PC-9 (cell line): ENCODE measurements around the gene HDAC8. TPM values are rescaled to one million over a fixed set of nuclear protein-coding genes. Genes with fewer than 3 reads are reported as not detected.
A peak's percentile ranks its signal among the peaks of the same experiment; 100 is the strongest.

Experiments
- BruUV-seq: library from RNA; stranded (reverse); fragments of 400-500 nt; replicated peaks from 2 replicates; lab custom pipeline; 2021; lab: Mats Ljungman, UMichigan
- CTCF ChIA-PET: fragments of 300-600 bp; sonication (Branson Sonifier 250); formaldehyde crosslinking; loops from one replicate; lab custom pipeline; 2022; ENCODE audit warnings: antibody characterized with exemption; lab: Charles Lee
- POLR2A ChIA-PET: fragments of 300-600 bp; sonication (Branson Sonifier 250); formaldehyde crosslinking; loops from one replicate; lab custom pipeline; 2022; ENCODE audit warnings: antibody characterized with exemption; ENCODE audit not compliant: unreplicated experiment; lab: Charles Lee
- DNase-seq, 2 experiments: peaks; one replicate each; pipeline versions ENCODE4 v3.0.0 to v3.0.0-alpha.2; 2015 to 2022; ENCODE audit warnings: mixed read lengths in 1 of 2
- H2AFZ ChIP-seq: fragments of 200-600 bp; sonication (generic); 2 replicates; pipeline ENCODE4 v1.8.1; 2017; ENCODE audit warnings: antibody characterized with exemption
- H3F3A ChIP-seq: fragments of 200-600 bp; sonication (generic); 2 replicates; pipeline ENCODE4 v1.8.1; 2017; ENCODE audit warnings: antibody characterized with exemption, mild to moderate bottlenecking, low read depth; ENCODE audit not compliant: insufficient read depth
- H3K27ac ChIP-seq: fragments of 200-600 bp; sonication (generic); 2 replicates; pipeline ENCODE4 v1.6.1; 2016; ENCODE audit warnings: mixed run types
- H3K27me3 ChIP-seq: fragments of 200-600 bp; sonication (generic); 2 replicates; pipeline ENCODE4 v1.6.1; 2016; ENCODE audit warnings: low read depth, mixed run types; ENCODE audit not compliant: insufficient read depth
- H3K36me3 ChIP-seq: fragments of 200-600 bp; sonication (generic); 2 replicates; pipeline ENCODE4 v1.6.1; 2016; ENCODE audit warnings: low read depth, mixed run types
- H3K4me1 ChIP-seq: fragments of 200-600 bp; sonication (generic); replicated peaks from 2 replicates; pipeline ENCODE4 v1.6.1; 2016; ENCODE audit warnings: mixed run types; ENCODE audit not compliant: insufficient read depth
- H3K4me2 ChIP-seq: fragments of 200-600 bp; sonication (generic); 2 replicates; pipeline ENCODE4 v1.6.1; 2017; ENCODE audit warnings: mixed run types
- H3K4me3 ChIP-seq: fragments of 200-600 bp; sonication (generic); 2 replicates; pipeline ENCODE4 v1.6.1; 2016; ENCODE audit warnings: mixed run types
- H3K79me2 ChIP-seq: fragments of 200-600 bp; sonication (generic); 2 replicates; pipeline ENCODE4 v1.6.1; 2017; ENCODE audit warnings: low read depth, mixed run types
- H3K9me2 ChIP-seq: fragments of 200-600 bp; sonication (generic); 2 replicates; pipeline ENCODE4 v1.8.1; 2017; ENCODE audit warnings: mild to moderate bottlenecking; ENCODE audit not compliant: insufficient read depth
- H3K9me3 ChIP-seq: fragments of 200-600 bp; sonication (generic); 2 replicates; pipeline ENCODE4 v1.8.1; 2016; ENCODE audit warnings: low read depth; ENCODE audit not compliant: insufficient read depth
- H4K20me1 ChIP-seq: fragments of 200-600 bp; sonication (generic); 2 replicates; pipeline ENCODE4 v1.8.1; 2017; ENCODE audit not compliant: insufficient read depth
- EZH2 ChIP-seq: fragments of 200-600 bp; sonication (generic); IDR thresholded peaks from 2 replicates; pipeline ENCODE4 v1.8.0; 2017; ENCODE audit warnings: antibody characterized with exemption, low read depth
- intact Hi-C: fragments of 100-400 bp; cut with micrococcal nuclease; formaldehyde crosslinking; loops from one replicate; pipeline ENCODE4 v1.10.0; 2022; ENCODE audit not compliant: unreplicated experiment
- total RNA-seq: library from RNA; stranded (reverse); gene quantifications from 2 replicates; pipeline ENCODE4 v1.2.3, GENCODE V29; 2021
- TF ChIP-seq, protein P1 (sequence below): fragments of 200-600 bp; sonication (generic); conservative IDR thresholded peaks from 2 replicates; pipeline ENCODE4 v1.6.1; 2017; ENCODE audit warnings: mixed run types, antibody characterized with exemption, mild to moderate bottlenecking, moderate library complexity

HDAC8 gene
- total RNA-seq, 1 experiment from 2014 or later: 61.3 TPM

DNA sequence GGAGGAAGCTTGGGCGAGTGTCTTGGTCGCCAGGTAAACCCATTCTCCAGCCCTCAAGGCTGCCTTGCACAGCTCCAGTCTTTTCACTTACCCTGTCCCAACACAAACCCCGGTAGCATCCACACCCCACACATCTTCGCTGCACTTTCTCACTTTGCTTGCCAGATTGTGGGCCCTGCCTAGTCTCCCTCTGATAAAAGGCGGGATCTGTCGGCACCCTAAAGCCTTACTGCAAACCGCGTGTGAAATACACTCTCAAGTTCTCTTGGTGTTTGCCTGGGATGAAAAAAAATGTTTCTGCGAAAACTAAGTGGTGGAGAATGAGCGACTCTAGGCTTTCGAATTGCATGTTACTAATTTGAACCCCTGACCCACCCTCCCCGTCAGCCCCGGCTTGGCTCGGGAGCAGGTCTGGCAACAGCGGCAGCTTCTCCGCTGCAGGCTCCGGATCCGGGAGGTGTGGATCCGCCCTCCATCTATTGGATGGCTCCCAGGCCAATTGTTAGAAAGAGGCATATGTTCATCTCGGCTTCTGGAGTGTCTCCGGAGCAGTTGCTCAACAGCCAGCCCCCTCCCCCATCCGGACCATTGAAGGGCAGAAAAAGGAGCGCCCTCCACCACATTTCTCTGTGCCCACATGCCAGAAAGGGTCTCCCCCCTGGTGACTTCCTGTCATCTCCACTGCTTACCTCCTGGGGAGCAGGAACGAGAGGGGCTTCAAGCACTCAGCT is 263.9 kb downstream of the HDAC8 start:
- H3F3A ChIP-seq: no peaks in the 10 kb centered on the region
- H3K9me3 ChIP-seq: no peaks in the 10 kb centered on the region
- H3K79me2 ChIP-seq: no peaks in the 10 kb centered on the region
- peak overlapping the region; percentile 31; the same call in 1 of the 2 replicates for H3K4me3 ChIP-seq
- H3K27ac ChIP-seq: no peak overlapping the region
- no peaks in the 10 kb centered on the region for H3K36me3 ChIP-seq
- peak overlapping the region; percentile 79 for H3K4me2 ChIP-seq
- H3K4me1 ChIP-seq: no peaks in the 10 kb centered on the region
- BruUV-seq: no TSS peak
- H3K27me3 ChIP-seq: peaks cover 32% of the 10 kb centered on the region; the same call in 1 of the 2 replicates
- ChIA-PET CTCF (no interaction called here), POLR2A (no interaction called here)
- DNase-seq: peak in 1 of 2 experiments; percentile 51
- TF ChIP-seq EZH2: no peak
- TF ChIP-seq, protein P1, sequence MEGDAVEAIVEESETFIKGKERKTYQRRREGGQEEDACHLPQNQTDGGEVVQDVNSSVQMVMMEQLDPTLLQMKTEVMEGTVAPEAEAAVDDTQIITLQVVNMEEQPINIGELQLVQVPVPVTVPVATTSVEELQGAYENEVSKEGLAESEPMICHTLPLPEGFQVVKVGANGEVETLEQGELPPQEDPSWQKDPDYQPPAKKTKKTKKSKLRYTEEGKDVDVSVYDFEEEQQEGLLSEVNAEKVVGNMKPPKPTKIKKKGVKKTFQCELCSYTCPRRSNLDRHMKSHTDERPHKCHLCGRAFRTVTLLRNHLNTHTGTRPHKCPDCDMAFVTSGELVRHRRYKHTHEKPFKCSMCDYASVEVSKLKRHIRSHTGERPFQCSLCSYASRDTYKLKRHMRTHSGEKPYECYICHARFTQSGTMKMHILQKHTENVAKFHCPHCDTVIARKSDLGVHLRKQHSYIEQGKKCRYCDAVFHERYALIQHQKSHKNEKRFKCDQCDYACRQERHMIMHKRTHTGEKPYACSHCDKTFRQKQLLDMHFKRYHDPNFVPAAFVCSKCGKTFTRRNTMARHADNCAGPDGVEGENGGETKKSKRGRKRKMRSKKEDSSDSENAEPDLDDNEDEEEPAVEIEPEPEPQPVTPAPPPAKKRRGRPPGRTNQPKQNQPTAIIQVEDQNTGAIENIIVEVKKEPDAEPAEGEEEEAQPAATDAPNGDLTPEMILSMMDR: no peak
- intact Hi-C loops: no loop called here
- H3K9me2 ChIP-seq: no peaks in the 10 kb centered on the region
- H4K20me1 ChIP-seq: no peaks in the 10 kb centered on the region
- H2AFZ ChIP-seq: no peak overlapping the region

DNA sequence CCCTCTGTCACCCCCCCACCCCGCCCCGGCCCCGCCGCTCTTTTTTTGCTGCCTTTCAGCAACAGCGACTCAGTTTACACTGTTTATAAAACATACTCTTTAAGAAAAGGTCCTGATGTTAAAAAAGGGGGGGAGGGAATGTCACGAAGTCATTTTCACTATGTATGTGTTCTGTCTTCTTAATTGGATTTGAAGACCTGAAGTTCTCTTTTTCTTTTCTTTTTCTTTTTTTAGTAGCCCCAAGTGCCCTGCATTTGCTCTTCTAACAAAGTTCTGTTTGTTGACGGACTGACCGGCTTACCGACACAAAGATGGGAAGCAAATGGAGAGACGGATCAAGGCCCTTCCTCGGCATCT is 264.5 kb downstream of the HDAC8 start:
- peaks cover 32% of the 10 kb centered on the region; the same call in 1 of the 2 replicates for H3K27me3 ChIP-seq
- H3K4me1 ChIP-seq: no peaks in the 10 kb centered on the region
- DNase-seq: no peak
- BruUV-seq: no TSS peak
- no peaks in the 10 kb centered on the region for H3F3A ChIP-seq
- H3K79me2 ChIP-seq: no peaks in the 10 kb centered on the region
- no peak overlapping the region for H2AFZ ChIP-seq
- ChIA-PET CTCF (no interaction called here), POLR2A (interaction anchor here (0.7 kb wide), 1 partner anchor 260 kb away, joined by 3 read pairs; no protein-coding TSS in a partner anchor)
- H3K27ac ChIP-seq: no peak overlapping the region
- no peaks in the 10 kb centered on the region for H3K9me3 ChIP-seq
- TF ChIP-seq, protein P1: no peak
- no peak for TF ChIP-seq EZH2
- intact Hi-C loops: no loop called here
- H3K4me2 ChIP-seq: no peak overlapping the region
- H3K4me3 ChIP-seq: no peak overlapping the region
- H4K20me1 ChIP-seq: no peaks in the 10 kb centered on the region
- no peaks in the 10 kb centered on the region for H3K36me3 ChIP-seq
- H3K9me2 ChIP-seq: no peaks in the 10 kb centered on the region

DNA sequence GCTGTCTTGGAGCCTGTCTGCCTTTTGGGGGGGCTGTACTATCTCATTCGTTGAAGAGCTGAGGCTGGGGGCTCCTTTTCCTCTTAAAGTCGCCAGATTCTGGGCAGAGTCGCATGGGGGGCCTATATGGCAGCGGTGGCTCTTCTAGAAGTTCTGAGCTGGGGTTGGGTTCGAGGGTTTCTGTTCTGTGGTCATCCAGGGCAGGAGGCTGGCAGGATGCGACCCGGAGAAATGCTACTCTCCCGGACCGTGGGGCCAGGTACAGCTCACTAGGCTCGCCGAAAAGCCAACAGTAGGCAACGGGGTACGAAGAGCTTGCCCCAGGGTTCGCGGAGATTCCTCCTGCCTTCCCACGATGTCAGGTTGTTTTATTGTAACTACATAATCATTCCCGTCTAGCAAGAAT is 265.0 kb downstream of the HDAC8 start:
- peak overlapping the region; percentile 87; the same call in 1 of the 2 replicates for H3K4me2 ChIP-seq
- no peaks in the 10 kb centered on the region for H4K20me1 ChIP-seq
- no peaks in the 10 kb centered on the region for H3K9me3 ChIP-seq
- no peak for DNase-seq
- no peaks in the 10 kb centered on the region for H3K79me2 ChIP-seq
- H3F3A ChIP-seq: no peaks in the 10 kb centered on the region
- peaks cover 32% of the 10 kb centered on the region; the same call in 1 of the 2 replicates for H3K27me3 ChIP-seq
- no peaks in the 10 kb centered on the region for H3K36me3 ChIP-seq
- POLR2A ChIA-PET: interaction anchor here (0.7 kb wide), 1 partner anchor 260 kb away, joined by 3 read pairs; no protein-coding TSS in a partner anchor
- H2AFZ ChIP-seq: no peak overlapping the region
- no peaks in the 10 kb centered on the region for H3K4me1 ChIP-seq
- intact Hi-C loops: no loop called here
- H3K4me3 ChIP-seq: peak overlapping the region; percentile 61; the same call in 1 of the 2 replicates
- CTCF ChIA-PET: no interaction called here
- H3K9me2 ChIP-seq: no peaks in the 10 kb centered on the region
- TF ChIP-seq, protein P1: no peak
- no peak for TF ChIP-seq EZH2
- H3K27ac ChIP-seq: no peak overlapping the region
- BruUV-seq: no TSS peak
